Panc1 (cell line): ENCODE measurements around the gene GPRC5A.

Source experiments
- CTCF ChIP-seq: fragments of 450-650 bp; IDR thresholded peaks from 2 replicates; pipeline ENCODE4 v1.5.1; 2017; ENCODE audit warnings: mild to moderate bottlenecking
- POLR2AphosphoS5 ChIP-seq: IDR thresholded peaks from 2 replicates; pipeline ENCODE4 v1.6.1; 2012; ENCODE audit warnings: mild to moderate bottlenecking, low read depth, low read length, moderate library complexity
- REST ChIP-seq, 2 experiments: IDR thresholded peaks; 2 replicates each; pipeline ENCODE4 v1.6.1; 2011 to 2012; ENCODE audit warnings: low read depth in 2 of 2, control low read depth in 1 of 2, low read length in 1 of 2, mild to moderate bottlenecking in 1 of 2, moderate library complexity in 1 of 2; ENCODE audit not compliant: insufficient read depth in 1 of 2
- SIN3A ChIP-seq: IDR thresholded peaks from 2 replicates; pipeline ENCODE4 v1.6.1; 2012; ENCODE audit warnings: low read depth, mild to moderate bottlenecking, low read length, moderate library complexity, borderline replicate concordance; ENCODE audit not compliant: insufficient read depth
- TCF7L2 ChIP-seq: IDR thresholded peaks from 2 replicates; pipeline ENCODE4 v1.6.1; 2011; ENCODE audit warnings: mild to moderate bottlenecking, low read depth, low read length, inconsistent platforms

GRCh38 chr12:12859690-12860089 lies 31.7 kb upstream of the GPRC5A start:
- TF ChIP-seq CTCF (no peak), REST (IDR thresholded peaks at IDR 0.05; ENCODE audit: insufficient read depth in 1 of 2, low read depth in 2 of 2, low read length in 1 of 2) (no peak), POLR2AphosphoS5 (no peak), TCF7L2 (no peak), SIN3A (no peak)
